Adrenal gland (tissue), 12 donors: ENCODE measurements around the gene NRP1. TPM values are rescaled to one million over a fixed set of nuclear protein-coding genes. Genes with fewer than 3 reads are reported as not detected.

ENCODE experiments used
- DNase-seq, 7 donors: peaks; one replicate each; pipeline ENCODE4 v3.0.0-alpha.2; 2019 to 2020
- H3K27ac ChIP-seq, 5 donors: fragments of 200-600 bp; sonication (generic) in 4 of 5; 1 replicate in 3 of 5; 2 replicates in 2 of 5; pipeline versions ENCODE4 v1.5.1 to v1.8.0; 2016 to 2020; ENCODE audit warnings: mild to moderate bottlenecking in 1 of 5
- H3K27me3 ChIP-seq: fragments of 200-600 bp; 2 replicates; pipeline ENCODE4 v1.8.0; 2021
- H3K36me3 ChIP-seq, 2 donors: fragments of 200-600 bp; replicated peaks in 1 of 2; 1 replicate in 1 of 2; 2 replicates in 1 of 2; pipeline versions ENCODE4 v1.5.1 to v1.8.0; 2018 to 2022
- H3K4me1 ChIP-seq, 2 donors: fragments of 200-600 bp; replicated peaks in 1 of 2; 1 replicate in 1 of 2; 2 replicates in 1 of 2; pipeline versions ENCODE4 v1.5.1 to v1.8.0; 2018 to 2021
- H3K4me3 ChIP-seq, 4 donors: fragments of 200-600 bp; sonication (generic) in 3 of 4; one replicate each; pipeline ENCODE4 v1.5.1; 2016 to 2018
- H3K9me3 ChIP-seq, 3 donors: fragments of 200-600 bp; sonication (generic) in 1 of 3; replicated peaks in 1 of 3; 1 replicate in 2 of 3; 2 replicates in 1 of 3; pipeline versions ENCODE4 v1.5.1 to v1.8.0; 2016 to 2021
- POLR2A ChIP-seq, 2 donors: fragments of 450-650 bp; IDR thresholded peaks; one replicate each; pipeline ENCODE4 v1.6.1; 2017; ENCODE audit warnings: antibody characterized with exemption in 2 of 2, mild to moderate bottlenecking in 2 of 2, moderate library complexity in 1 of 2
- WGBS, 4 donors: extraction: QIAGEN DNeasy Blood & Tissue Kit in 2 of 4; methylation state at CpG; one replicate each; pipeline versions ENCODE4 v1.1.5 to v1.1.7; 2013 to 2017; 5-methylcytosine and 5-hydroxymethylcytosine counted together
- intact Hi-C, 2 donors: fragments of 100-400 bp; cut with DNase I; formaldehyde crosslinking; loops; one replicate each; pipeline versions ENCODE4 v1.14.1 to v1.15.0; 2022 to 2023
- polyA plus RNA-seq, 3 donors: library from polyadenylated mRNA; stranded (reverse); fragments of 200-250 nt in 2 of 3; fragments of 350-450 nt in 1 of 3; fragmentation: Illumina TruSeq in 1 of 3; extraction: RNeasy Lipid Tissue Mini Kit (QIAGEN cat#74804) in 1 of 3; gene quantifications; one replicate each; pipeline ENCODE4 v1.2.3, GENCODE V29; 2013 to 2014
- total RNA-seq, 9 donors: library from RNA; depleted of rRNA in 4 of 9; stranded (reverse); fragments of >200 nt in 4 of 9; fragments of 120-200 nt in 1 of 9; fragmentation: NEBNext Ultra II Directional in 1 of 9; extraction: Animal tissue kit (Norgen Biotek cat#: 25700) in 1 of 9; gene quantifications; one replicate each; pipeline versions ENCODE4 v1.1.0 to v1.2.4, GENCODE V29; 2013 to 2023
- TF ChIP-seq, protein P1 (sequence below), 6 experiments: fragments of 450-650 bp in 4 of 6; fragments of 200-600 bp in 2 of 6; sonication (generic) in 1 of 6; IDR thresholded peaks; 1 replicate in 5 of 6; 2 replicates in 1 of 6; pipeline versions ENCODE4 v1.5.1 to v1.8.0; 2016 to 2021; ENCODE audit warnings: antibody characterized with exemption in 6 of 6, mild to moderate bottlenecking in 2 of 6, moderate library complexity in 1 of 6
- donor health status: healthy with polysubstance abuse.
- donor health status: Bipolar disorder and iron deficiency.
- donor health status: DM: yes; HTN: yes; CAD: no.
- donor health status: DM: no; HTN: no; CAD: no.
- donor health status: DM: no; HTN: no; CAD: no.
- donor health status: DM: yes; HTN: yes; CAD: no.

NRP1 gene
- total and polyA plus RNA-seq, 12 donors, result 20.2 to 151 (median 92.1) TPM

DNA sequence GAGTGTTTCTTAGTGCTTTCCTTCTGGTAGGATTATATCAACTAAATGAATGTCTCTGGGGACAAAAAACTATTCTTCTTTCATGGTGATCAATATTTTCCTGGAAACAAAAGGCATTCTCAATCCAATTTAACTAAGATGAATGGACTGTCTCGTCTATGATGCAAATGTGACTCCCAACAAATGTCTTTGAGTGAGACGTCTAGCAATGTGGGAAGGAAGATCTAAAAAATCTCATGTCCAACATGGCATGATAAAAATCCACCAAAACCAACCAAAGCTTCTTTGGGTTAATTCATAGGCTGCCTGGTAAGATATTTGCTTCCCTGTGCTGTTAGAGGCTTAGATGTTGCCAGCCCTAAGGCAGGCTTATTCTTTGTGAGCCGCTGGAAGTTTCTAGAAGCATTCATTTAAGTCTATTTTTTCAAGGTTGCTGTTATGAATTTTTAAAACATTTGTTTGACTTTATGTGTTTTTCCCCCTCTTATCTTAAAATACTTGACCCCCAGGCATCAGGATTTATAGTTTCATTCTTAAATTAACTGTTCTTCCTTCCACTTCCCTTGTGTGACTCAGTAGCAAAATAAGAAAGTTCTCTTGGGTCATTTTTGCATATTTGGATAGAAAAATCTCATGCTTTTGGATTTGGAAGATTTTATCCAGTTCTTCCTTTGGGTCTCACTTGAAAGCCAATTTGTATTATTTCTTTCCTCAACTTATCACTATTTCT lies 156.3 kb downstream of the NRP1 start:
- 32 to 48% (median 36%) methylated on average over 3 of the region's 3 CpGs for WGBS, 4 donors
- TF ChIP-seq POLR2A (IDR thresholded peaks at IDR 0.05), result no peak
- TF ChIP-seq, protein P1, sequence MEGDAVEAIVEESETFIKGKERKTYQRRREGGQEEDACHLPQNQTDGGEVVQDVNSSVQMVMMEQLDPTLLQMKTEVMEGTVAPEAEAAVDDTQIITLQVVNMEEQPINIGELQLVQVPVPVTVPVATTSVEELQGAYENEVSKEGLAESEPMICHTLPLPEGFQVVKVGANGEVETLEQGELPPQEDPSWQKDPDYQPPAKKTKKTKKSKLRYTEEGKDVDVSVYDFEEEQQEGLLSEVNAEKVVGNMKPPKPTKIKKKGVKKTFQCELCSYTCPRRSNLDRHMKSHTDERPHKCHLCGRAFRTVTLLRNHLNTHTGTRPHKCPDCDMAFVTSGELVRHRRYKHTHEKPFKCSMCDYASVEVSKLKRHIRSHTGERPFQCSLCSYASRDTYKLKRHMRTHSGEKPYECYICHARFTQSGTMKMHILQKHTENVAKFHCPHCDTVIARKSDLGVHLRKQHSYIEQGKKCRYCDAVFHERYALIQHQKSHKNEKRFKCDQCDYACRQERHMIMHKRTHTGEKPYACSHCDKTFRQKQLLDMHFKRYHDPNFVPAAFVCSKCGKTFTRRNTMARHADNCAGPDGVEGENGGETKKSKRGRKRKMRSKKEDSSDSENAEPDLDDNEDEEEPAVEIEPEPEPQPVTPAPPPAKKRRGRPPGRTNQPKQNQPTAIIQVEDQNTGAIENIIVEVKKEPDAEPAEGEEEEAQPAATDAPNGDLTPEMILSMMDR (IDR thresholded peaks at IDR 0.05), result no peak
- no peaks in the 10 kb centered on the region for H3K27me3 ChIP-seq
- intact Hi-C loops, result no loop called here
- peak overlapping the region in 2 of 5 donors; percentile 6 to 50 for H3K27ac ChIP-seq
- H3K9me3 ChIP-seq, result no peaks in the 10 kb centered on the region
- H3K36me3 ChIP-seq, result peaks cover 0 to 19% of the 10 kb centered on the region in 2 donors
- DNase-seq, result no peak
- H3K4me1 ChIP-seq, result peaks cover 0 to 16% of the 10 kb centered on the region in 2 donors
- no peak overlapping the region for H3K4me3 ChIP-seq

DNA sequence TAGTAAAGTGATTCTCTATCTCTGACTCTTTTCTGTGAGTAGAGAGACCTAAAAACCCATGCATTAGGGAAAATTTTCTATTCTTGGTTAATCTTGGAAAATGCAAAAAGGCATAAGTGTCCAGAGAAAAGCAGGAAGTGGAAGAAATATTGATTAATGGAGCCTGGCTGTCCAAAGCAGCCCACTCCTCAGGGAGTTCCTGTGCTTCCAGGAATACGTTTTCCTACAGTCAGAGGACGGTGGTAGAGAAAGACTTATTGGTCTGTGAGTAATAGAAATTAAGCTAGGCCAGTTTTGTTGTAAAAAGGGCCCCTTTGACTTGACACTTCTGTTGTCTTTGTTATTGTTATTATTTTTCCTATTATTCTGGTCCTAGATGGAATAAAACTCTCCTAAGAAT lies 157.8 kb downstream of the NRP1 start:
- no peak overlapping the region for H3K27ac ChIP-seq
- peaks cover 0 to 17% of the 10 kb centered on the region in 2 donors for H3K36me3 ChIP-seq
- intact Hi-C loops, result no loop called here
- H3K4me3 ChIP-seq, result no peak overlapping the region
- H3K4me1 ChIP-seq, result peaks cover 0 to 16% of the 10 kb centered on the region in 2 donors
- H3K9me3 ChIP-seq, result no peaks in the 10 kb centered on the region
- no peak for DNase-seq
- 59 to 81% (median 66%) methylated on average over 2 of the region's 2 CpGs for WGBS, 4 donors
- TF ChIP-seq, protein P1 (IDR thresholded peaks at IDR 0.05), result no peak
- TF ChIP-seq POLR2A (IDR thresholded peaks at IDR 0.05), result no peak
- H3K27me3 ChIP-seq, result no peaks in the 10 kb centered on the region

DNA sequence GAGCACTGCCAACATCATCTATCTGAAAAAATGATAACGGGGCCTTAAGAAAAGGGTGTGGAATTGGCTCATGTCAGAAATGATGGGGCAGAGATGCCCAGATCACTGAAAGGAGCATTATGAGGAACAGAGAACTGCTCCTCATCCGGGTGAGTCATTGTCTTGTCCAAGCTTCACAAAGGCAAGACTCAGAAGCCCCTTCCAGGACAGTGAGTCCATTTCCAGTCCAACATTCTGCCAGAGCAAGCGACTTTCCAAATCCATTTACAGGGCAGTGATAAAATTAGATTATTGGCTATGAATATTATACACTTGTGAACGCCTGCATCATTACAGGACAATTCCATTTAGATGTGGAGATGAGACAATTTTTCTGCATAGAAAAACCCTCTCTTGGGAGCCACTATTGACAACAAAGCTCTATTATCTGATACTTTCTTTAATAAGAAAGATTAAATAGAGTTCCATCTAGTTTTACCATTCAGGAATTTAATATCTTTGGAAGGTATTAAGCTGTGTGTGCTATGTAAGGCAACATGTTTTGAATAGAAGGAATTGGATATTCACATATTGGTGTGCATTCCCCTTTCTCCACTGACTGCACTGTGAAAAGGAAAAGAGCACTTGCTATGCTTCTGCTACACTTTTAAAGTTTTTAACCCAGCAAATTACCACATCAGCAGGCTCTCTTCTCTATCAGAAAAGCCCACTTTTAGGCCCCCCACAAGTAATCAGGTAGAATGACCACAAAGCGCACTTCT lies 159.6 kb downstream of the NRP1 start:
- no peak for TF ChIP-seq POLR2A (IDR thresholded peaks at IDR 0.05)
- TF ChIP-seq, protein P1 (IDR thresholded peaks at IDR 0.05), result no peak
- 66 to 72% (median 70%) methylated on average over 5 of the region's 5 CpGs for WGBS, 4 donors
- DNase-seq, result no peak
- Histone ChIP-seq H3K9me3 (no peaks in the 10 kb centered on the region), H3K4me1 (peaks cover 0 to 16% of the 10 kb centered on the region in 2 donors), H3K36me3 (no peaks in the 10 kb centered on the region), H3K27ac (no peak overlapping the region), H3K27me3 (no peaks in the 10 kb centered on the region), H3K4me3 (no peak overlapping the region)
- intact Hi-C loops, result no loop called here

DNA sequence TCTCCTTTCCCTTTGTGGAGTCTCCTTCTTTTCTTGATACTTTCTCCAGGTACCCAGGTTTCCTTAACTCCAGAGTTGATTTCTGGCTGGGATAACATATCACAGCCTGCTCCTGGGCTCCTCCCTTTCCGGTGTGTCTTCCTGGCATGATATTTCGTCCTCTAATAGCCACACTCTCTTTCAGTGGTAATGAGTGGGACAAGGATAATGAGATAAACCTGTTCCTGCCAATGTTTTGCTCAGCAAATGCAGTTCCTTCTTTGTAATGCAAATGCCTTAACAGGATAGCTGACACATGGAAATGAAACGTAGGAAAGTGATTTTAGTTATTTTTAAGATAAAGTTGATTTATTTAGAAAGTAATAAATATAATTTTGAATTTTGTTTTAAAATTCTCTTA lies 168.6 kb downstream of the NRP1 start:
- Histone ChIP-seq H3K27me3 (no peaks in the 10 kb centered on the region), H3K27ac (no peak overlapping the region), H3K4me3 (no peak overlapping the region), H3K4me1 (no peaks in the 10 kb centered on the region), H3K9me3 (no peaks in the 10 kb centered on the region), H3K36me3 (no peaks in the 10 kb centered on the region)
- TF ChIP-seq, protein P1 (IDR thresholded peaks at IDR 0.05), result no peak
- no peak for TF ChIP-seq POLR2A (IDR thresholded peaks at IDR 0.05)
- intact Hi-C loops, result no loop called here
- DNase-seq, result no peak
- WGBS, 4 donors, result 48 to 59% (median 57%) methylated on average over 3 of the region's 3 CpGs
